A673 (cell line): Measurements from ENCODE around the gene EMP3.

Source experiments
- EZH2 ChIP-seq: fragments of 200-600 bp; sonication (generic); IDR thresholded peaks from 2 replicates; pipeline ENCODE4 v1.6.1; 2017; ENCODE audit warnings: borderline replicate concordance, low read depth, mild to moderate bottlenecking, mixed read lengths, antibody characterized with exemption, low read length; ENCODE audit not compliant: poor library complexity, severe bottlenecking
- TF ChIP-seq, protein P1 (sequence below): fragments of 300-800, 200-600 bp; sonication (generic); conservative IDR thresholded peaks from 2 replicates; pipeline ENCODE4 v1.5.1; 2017; ENCODE audit warnings: low read depth, mild to moderate bottlenecking, antibody characterized with exemption, low read length, moderate library complexity, mixed read lengths

DNA sequence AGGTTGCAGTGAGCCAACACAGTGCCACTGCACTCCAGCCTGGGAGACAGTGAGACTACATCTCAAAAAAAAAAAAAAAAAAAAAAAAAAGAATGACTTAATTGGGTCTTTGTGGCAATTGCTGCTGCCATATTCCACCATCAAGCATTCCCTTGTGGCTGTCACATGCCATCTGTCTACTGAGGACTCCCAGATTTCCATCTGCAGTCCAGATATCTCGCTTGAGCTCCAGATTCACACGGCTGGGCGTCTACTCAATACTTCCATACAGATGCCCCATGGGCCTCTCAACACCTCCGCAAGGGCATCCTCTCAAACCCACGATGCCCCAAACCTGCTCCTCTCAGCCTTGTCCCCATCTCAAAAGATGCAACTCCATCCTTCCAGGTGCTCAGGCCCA lies 25.5 kb downstream of the EMP3 start:
- TF ChIP-seq, protein P1, sequence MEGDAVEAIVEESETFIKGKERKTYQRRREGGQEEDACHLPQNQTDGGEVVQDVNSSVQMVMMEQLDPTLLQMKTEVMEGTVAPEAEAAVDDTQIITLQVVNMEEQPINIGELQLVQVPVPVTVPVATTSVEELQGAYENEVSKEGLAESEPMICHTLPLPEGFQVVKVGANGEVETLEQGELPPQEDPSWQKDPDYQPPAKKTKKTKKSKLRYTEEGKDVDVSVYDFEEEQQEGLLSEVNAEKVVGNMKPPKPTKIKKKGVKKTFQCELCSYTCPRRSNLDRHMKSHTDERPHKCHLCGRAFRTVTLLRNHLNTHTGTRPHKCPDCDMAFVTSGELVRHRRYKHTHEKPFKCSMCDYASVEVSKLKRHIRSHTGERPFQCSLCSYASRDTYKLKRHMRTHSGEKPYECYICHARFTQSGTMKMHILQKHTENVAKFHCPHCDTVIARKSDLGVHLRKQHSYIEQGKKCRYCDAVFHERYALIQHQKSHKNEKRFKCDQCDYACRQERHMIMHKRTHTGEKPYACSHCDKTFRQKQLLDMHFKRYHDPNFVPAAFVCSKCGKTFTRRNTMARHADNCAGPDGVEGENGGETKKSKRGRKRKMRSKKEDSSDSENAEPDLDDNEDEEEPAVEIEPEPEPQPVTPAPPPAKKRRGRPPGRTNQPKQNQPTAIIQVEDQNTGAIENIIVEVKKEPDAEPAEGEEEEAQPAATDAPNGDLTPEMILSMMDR = no peak
- TF ChIP-seq EZH2 = no peak
